Epithelial cell of prostate (primary cell): Measurements from ENCODE around the gene MOCS1.

Source experiments
- DNase-seq: peaks from one replicate; pipeline ENCODE4 v3.0.0-alpha.2; 2011; ENCODE audit warnings: low read depth, low spot score
- H3K27ac ChIP-seq: fragments of 450-650 bp; 2 replicates; pipeline ENCODE4 v1.5.1; 2017; ENCODE audit warnings: mild to moderate bottlenecking

MOCS1 gene

GRCh38 chr6:39925931-39926290 is 8.4 kb downstream of the MOCS1 start:
- DNase-seq, result no peak
- H3K27ac ChIP-seq, result no peak overlapping the region

- DNase-seq, result no peak
Observed at GRCh38 chr6:39925191-39925930, 8.9 kb downstream of the MOCS1 start.

GRCh38 chr6:39924283-39924682 is 10.0 kb downstream of the MOCS1 start:
- H3K27ac ChIP-seq, result no peak overlapping the region
- DNase-seq, result no peak

More at GRCh38 chr6:39925191-39925930, 8.9 kb downstream of the MOCS1 start:
- H3K27ac ChIP-seq, result no peak overlapping the region

- H3K27ac ChIP-seq, result no peak overlapping the region
- no peak for DNase-seq
Observed at GRCh38 chr6:39923861-39924260, 10.4 kb downstream of the MOCS1 start.

GRCh38 chr6:39923394-39923793 is 10.9 kb downstream of the MOCS1 start:
- peak; percentile 10 for DNase-seq
- H3K27ac ChIP-seq, result no peak overlapping the region

GRCh38 chr6:39922821-39923220 is 11.4 kb downstream of the MOCS1 start:
- no peak overlapping the region for H3K27ac ChIP-seq
- no peak for DNase-seq

- no peak overlapping the region for H3K27ac ChIP-seq
- DNase-seq, result no peak
Observed at GRCh38 chr6:39920157-39920556, 14.1 kb downstream of the MOCS1 start.

- DNase-seq, result no peak
- no peak overlapping the region for H3K27ac ChIP-seq
Observed at GRCh38 chr6:39918831-39919230, 15.4 kb downstream of the MOCS1 start.

- DNase-seq, result no peak
- no peak overlapping the region for H3K27ac ChIP-seq
Observed at GRCh38 chr6:39917981-39918380, 16.3 kb downstream of the MOCS1 start.

GRCh38 chr6:39917329-39917728 is 16.9 kb downstream of the MOCS1 start:
- no peak overlapping the region for H3K27ac ChIP-seq
- DNase-seq, result no peak

- DNase-seq, result no peak
- H3K27ac ChIP-seq, result no peak overlapping the region
Observed at GRCh38 chr6:39915866-39916265, 18.4 kb downstream of the MOCS1 start.

- no peak for DNase-seq
- H3K27ac ChIP-seq, result no peak overlapping the region
Observed at GRCh38 chr6:39914239-39914638, 20.0 kb downstream of the MOCS1 start.

- no peak overlapping the region for H3K27ac ChIP-seq
- DNase-seq, result no peak
Observed at GRCh38 chr6:39913391-39913916, 20.8 kb downstream of the MOCS1 start.

- H3K27ac ChIP-seq, result no peak overlapping the region
- no peak for DNase-seq
Observed at GRCh38 chr6:39912446-39912845, 21.8 kb downstream of the MOCS1 start.

GRCh38 chr6:39911513-39912125 is 22.6 kb downstream of the MOCS1 start:
- H3K27ac ChIP-seq, result no peak overlapping the region
- no peak for DNase-seq

GRCh38 chr6:39910744-39911143 is 23.5 kb downstream of the MOCS1 start:
- DNase-seq, result no peak

GRCh38 chr6:39910164-39910563 is 24.1 kb downstream of the MOCS1 start:
- H3K27ac ChIP-seq, result no peak overlapping the region
- no peak for DNase-seq

More at GRCh38 chr6:39910744-39911143, 23.5 kb downstream of the MOCS1 start:
- no peak overlapping the region for H3K27ac ChIP-seq

- no peak overlapping the region for H3K27ac ChIP-seq
- no peak for DNase-seq
Observed at GRCh38 chr6:39909701-39910100, 24.6 kb downstream of the MOCS1 start.

- DNase-seq, result no peak
- H3K27ac ChIP-seq, result no peak overlapping the region
Observed at GRCh38 chr6:39908838-39909583, 25.3 kb downstream of the MOCS1 start.

- H3K27ac ChIP-seq, result no peak overlapping the region
- DNase-seq, result no peak
Observed at GRCh38 chr6:39907871-39908575, 26.2 kb downstream of the MOCS1 start.
